Activated CD8-positive, alpha-beta memory T cell treated with anti-CD3 and anti-CD28 coated beads for 36 hours (primary cell): ENCODE data around the gene ZNF219. TPM values are rescaled to one million over a fixed set of nuclear protein-coding genes. Genes with fewer than 3 reads are reported as not detected.

Experiments
- CTCF ChIA-PET: fragments of 350-600 bp; sonication (Branson Sonifier 250); formaldehyde crosslinking; loops from one replicate; lab custom pipeline; 2021; ENCODE audit warnings: antibody characterized with exemption; lab: Charles Lee
- POLR2A ChIA-PET: fragments of 350-600 bp; sonication (Branson Sonifier 250); formaldehyde crosslinking; loops from one replicate; lab custom pipeline; 2021; ENCODE audit warnings: antibody characterized with exemption; lab: Charles Lee
- total RNA-seq, 2 experiments: library from RNA; stranded (reverse); gene quantifications; one replicate each; pipeline ENCODE4 v1.2.3, GENCODE V29; 2021

Gene ZNF219
- total RNA-seq, 2 experiments from 2014 or later, result 7.1 to 9.3 TPM

DNA sequence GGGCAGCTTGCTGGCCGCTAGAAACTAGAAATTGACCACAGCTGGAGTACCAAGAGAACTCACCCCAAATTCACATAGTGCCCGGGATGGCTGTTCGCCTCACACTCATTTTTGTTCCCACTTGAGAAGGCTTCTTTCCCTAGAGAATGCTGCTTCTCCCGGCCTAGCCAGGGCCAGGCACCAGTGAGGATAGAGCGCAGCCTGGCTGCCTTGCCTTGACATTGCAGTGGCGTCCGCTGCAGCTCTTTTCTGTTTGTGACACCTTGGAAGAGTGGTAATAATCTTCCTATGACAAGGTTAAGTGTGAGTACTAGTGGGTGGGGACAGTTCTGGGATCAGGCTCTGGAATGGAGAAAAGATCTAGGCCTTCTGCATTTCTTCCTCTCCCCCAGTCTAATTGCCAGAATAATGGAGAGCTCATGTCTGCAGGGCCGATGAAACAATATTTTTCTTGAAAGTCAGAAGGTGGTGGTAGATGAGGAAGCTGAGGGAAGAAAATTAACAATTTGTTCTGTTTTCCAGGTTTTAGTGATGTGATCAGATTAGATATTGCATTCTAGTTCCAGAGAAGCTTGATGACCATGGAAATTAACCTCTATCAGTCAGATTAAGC, 6.1 kb upstream of the ZNF219 start:
- CTCF ChIA-PET, result interaction anchor here (1.0 to 8.1 kb wide), 17 partner anchors 10 to 160 kb away, joined by 3 to 142 read pairs (median 5); partner anchors contain the start of gene ARHGEF40
- POLR2A ChIA-PET, result interaction anchor here (0.9 to 2.1 kb wide), 3 partner anchors 34 to 163 kb away, joined by 3 to 9 read pairs (median 7); partner anchors contain the start of gene ARHGEF40

DNA sequence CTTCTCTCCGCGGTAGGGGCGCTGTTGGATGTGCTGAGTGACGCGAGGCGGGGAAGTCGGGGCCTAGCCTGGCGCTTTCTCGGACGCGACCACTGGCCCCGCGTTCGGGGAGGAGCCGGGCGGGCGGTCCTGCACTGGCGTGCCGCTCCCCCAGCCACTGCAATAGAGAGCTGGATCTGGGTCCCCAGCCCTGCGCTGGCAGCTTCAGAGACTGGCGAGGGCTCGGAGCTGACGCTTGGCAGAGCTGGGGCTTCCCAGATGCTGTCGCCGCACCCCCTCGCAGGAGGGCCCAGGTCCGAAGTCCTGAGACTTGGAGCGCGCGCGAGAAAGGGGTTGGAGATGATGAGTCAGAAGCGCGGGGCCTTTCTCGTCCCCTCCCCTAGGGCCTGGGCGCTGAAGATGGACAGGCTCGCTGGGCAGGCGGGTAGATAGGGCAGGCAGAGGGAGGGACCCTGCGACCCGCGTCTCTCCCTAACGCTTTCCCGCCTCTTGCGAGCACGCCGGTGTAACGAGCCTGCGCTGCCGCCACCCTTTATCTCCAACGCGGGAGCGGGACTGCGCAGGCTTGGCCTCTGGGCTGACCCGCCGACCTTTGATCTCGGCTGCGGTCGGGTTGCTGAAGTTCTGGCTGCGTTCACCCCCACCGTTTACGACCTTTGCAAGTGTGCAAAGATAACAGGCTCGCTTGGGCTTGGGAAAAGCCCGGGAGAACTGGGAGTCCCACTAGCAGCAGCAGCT, 5.4 kb upstream of the ZNF219 start:
- POLR2A ChIA-PET, result interaction anchor here (0.6 to 2.1 kb wide), 6 partner anchors 17 to 1403 kb away, joined by 3 to 9 read pairs (median 4); partner anchors contain the start of gene ARHGEF40

DNA sequence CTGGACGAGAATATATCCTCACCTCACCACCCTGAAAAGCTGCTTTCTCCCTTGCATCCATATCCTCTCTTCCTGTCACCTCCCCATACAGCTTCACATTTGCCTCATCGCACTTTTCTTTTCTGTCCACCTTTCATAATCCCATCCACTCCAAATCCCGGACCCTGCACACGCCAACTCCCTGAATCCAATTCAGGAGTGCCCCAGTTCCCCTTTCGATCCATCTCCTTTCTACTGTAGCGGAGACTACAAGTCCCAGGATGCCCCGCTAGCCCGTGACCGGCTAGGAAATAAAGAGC, 4.9 kb upstream of the ZNF219 start:
- CTCF ChIA-PET, result interaction anchor here (0.8 to 8.1 kb wide), 11 partner anchors 9 to 106 kb away, joined by 3 to 142 read pairs (median 10); partner anchors contain the start of genes ARHGEF40 and NDRG2
- POLR2A ChIA-PET, result interaction anchor here (0.6 to 2.1 kb wide), 3 partner anchors 16 to 1403 kb away, joined by 4 to 7 read pairs (median 5); partner anchors contain the start of gene ARHGEF40

More for the DNA sequence above, 5.4 kb upstream of the ZNF219 start:
- CTCF ChIA-PET, result interaction anchor here (0.5 to 8.1 kb wide), 18 partner anchors 10 to 687 kb away, joined by 3 to 142 read pairs (median 5); partner anchors contain the start of gene ARHGEF40

DNA sequence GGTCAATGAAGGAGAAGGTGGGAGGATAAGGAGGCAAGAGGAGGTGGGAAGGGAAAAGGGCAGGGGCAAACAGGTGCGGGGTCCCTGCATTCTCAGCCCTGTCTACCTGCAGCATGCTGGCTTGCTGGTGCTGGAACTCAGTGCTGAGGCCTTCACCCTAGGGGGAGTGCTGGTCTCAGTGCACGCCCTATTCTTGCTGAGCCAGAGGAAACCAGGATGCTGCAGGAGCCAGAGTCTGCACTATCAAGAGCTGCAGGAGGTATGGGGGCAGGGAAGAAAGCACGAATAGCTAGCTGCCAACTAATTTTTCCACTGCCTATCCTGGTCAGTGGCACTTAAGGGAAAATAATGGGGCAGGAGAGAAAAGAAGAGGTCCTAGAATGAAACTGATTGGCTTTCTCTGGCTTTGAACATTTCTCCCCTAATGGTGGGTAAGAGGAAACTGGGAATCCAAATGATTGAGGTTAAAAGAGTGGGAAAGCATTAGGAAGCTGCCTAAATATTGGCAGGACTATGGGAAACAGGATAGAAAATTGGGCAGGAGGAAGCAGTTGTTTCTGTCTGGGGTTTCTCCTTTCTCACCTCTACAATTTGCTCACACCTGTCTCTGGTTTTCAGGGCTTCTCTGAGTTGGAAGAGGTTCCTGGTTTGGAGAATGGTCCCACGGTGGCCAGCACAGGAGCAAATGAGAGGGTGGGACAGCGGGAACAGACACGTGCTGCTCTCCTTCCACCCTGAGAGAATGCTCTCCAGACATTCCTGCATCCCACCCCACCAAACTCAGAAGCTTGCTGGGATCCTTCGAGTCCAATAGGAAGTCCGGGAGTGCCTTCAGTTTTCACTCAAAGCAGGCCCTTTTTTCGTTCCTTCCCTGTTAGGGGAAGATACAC, 4.3 kb upstream of the ZNF219 start:
- CTCF ChIA-PET, result interaction anchor here (0.8 to 8.1 kb wide), 11 partner anchors 9 to 132 kb away, joined by 3 to 142 read pairs (median 10); partner anchors contain the start of genes ARHGEF40 and NDRG2

DNA sequence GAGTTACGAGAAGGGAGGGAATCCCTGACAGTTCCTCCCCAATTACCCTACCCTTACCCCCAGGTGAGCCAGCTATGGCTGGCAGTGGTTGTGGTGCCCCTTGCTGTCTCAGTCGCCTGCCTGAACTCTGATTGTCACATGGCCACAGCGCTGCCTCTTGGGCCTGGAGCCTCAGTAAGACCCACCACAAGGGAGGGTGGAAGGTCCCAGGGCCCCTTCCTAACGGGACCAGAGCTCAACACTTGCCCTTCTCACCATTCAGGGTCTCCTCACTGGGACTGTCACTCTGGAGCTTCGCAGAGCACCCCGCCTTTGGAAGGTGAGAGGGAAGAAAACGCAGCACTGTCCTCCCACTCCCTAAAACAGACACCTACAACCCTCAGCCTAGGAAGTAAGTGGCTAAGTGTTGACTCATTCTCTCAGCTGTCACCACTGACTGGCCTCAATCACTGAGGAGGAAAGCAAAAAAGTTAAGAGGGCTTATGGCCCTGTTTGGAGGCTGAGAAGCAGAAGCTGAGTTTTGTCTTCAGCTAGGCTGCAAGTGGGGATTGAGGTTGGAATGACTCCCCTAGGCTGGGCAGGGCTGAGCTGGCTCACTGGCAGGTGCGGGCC, 3.5 kb upstream of the ZNF219 start:
- POLR2A ChIA-PET, result interaction anchor here (0.6 kb wide), 1 partner anchor 397 kb away, joined by 3 read pairs; no protein-coding TSS in a partner anchor
- CTCF ChIA-PET, result interaction anchor here (0.9 to 8.1 kb wide), 7 partner anchors 8 to 131 kb away, joined by 3 to 142 read pairs (median 4); partner anchors contain the start of gene ARHGEF40

More for the DNA sequence above, 4.3 kb upstream of the ZNF219 start:
- POLR2A ChIA-PET, result interaction anchor here (1.3 to 2.1 kb wide), 2 partner anchors 16 to 32 kb away, joined by 4 to 7 read pairs; partner anchors contain the start of gene ARHGEF40

DNA sequence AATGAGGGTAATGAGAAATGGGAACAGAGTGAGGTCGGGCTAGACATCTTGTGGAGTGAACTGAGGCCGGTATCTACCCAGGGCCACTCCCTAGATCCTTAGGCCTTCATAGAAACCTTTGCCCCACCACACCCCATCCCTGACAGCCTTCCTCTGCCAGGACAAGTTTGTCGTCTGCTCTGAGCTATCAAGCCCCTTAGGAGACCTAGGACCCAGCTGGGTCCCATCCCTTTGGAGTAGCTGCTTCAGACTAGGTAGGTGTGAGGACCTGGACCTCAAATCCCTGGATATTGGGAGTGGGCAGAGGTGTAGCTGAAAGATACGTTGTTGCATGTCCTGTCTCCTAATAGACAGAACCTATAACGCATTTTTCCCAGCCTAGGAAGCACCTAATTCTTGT, 2.5 kb upstream of the ZNF219 start, which contains the start of gene TMEM253:
TSS of gene TMEM253 (plus strand) at position 136 of the 400 bp plus-strand sequence. CDS start 278 bp downstream, outside the sequence.
- CTCF ChIA-PET, result interaction anchor here (1.2 to 8.1 kb wide), 5 partner anchors 7 to 86 kb away, joined by 3 to 142 read pairs (median 5); partner anchors contain the start of gene ARHGEF40
- POLR2A ChIA-PET, result no interaction called here

DNA sequence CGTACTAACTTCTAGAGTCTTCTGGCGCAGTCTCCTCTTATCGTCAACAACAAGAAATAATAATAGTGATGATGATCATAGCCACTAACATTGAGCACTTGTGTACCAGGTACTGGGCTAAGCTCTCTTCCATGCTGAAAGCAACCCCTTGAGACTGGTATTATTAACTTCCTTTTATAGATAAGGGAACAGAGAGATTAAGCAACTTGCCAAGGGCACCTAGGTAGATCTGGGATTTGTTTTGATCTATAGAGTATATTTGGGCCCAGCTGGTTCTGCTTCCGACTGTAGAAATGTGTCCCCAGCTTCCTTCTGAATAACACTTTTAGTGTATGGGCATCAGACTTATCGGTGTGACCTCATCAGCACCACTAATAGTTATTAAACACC, 1.1 kb upstream of the ZNF219 start:
- ChIA-PET CTCF (interaction anchor here (1.2 to 8.1 kb wide), 4 partner anchors 6 to 85 kb away, joined by 3 to 142 read pairs (median 6); no protein-coding TSS in a partner anchor), POLR2A (no interaction called here)

DNA sequence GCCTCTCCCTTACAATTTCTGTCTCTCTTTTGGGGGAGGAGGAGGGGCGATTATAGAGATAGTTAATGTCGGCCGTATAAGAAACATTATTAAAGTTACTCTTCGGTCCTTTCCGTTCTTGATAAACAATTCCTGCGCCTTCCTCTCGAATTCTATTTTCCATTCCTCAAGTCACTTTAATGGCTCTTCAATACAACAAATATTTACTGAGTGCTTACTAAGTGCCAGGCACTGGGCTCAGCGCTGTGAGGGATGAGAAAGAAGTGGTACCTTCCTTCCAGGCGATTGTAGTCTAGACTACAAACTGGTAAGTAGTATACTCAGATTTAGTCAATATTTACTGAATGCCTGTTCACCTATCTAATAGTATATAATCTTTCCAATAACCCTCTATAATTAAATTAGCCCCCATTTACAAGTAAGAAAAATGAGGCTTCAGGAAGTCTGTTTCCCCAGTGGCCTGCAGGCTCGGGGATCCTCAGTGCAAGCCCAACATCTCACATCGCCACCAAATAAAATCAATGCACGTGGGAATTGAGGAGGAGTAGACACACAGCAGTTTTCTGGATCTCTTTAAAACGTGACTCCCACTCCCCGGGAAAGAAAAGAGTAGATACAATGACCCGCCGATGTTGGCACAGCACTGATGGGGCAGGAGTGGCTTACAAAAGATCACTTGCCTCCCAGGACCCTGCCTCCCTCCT, 589 bp upstream of the ZNF219 start:
- ChIA-PET POLR2A (no interaction called here), CTCF (interaction anchor here (1.2 to 2.0 kb wide), 2 partner anchors 28 to 84 kb away, joined by 3 to 8 read pairs; no protein-coding TSS in a partner anchor)

DNA sequence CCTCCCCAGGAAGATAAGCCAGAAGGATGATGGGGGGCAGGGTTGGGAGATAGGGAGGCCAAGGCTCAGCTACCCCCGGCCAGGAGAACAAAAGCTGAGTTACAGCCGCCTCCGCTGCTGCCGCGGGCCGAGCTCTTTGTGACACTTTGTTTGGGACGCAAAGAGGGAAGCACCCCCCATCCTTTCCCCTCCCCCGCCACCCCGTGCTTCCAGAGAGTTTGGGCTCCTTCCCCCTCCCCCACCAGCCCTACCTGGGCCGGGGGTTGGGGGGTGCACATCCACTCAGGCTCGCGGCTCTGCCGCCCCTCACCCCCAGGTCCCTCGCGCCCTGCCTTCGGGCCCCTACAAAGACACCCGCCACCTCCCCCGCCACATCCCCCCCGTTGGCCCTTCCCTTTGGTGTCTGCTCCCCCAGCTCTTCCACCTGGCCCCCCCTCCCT, 799 bp downstream of the ZNF219 start:
- ChIA-PET CTCF (interaction anchor here (1.6 to 4.5 kb wide), 3 partner anchors 9 to 84 kb away, joined by 5 to 28 read pairs (median 18); no protein-coding TSS in a partner anchor), POLR2A (interaction anchor here (1.0 kb wide), 1 partner anchor 83 kb away, joined by 3 read pairs; no protein-coding TSS in a partner anchor)

DNA sequence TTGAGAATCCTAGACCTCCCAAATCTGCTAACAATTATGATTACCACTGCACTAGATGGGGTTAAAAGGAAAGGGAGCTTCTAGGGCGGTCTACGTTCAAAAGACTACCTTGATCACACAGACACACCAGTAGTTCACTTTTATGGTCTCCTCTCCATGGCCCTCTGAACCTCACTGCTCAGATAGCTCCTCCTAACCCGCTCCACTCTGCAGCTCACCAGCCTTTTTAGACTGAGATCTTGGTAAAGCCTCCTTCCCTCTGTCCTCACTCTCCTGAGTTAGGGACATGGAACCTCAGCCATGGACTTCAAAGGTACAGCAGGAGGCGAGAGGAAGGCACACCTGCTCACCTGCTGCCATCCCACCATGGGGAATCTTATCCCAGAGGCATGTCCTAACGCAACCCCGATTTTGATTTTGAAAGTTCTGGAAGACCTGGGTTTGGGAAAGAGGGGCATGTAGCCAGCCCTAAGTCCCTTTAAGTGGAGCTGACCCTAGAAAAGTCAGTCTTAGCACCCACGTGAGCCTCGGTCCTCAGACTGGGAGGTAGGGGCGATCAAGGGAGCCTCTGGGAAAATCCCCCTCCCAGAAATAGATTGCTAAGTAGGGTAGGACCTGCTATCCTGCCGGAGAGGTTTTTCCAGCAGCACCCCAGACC, 1.3 kb downstream of the ZNF219 start:
- POLR2A ChIA-PET, result interaction anchor here (0.6 to 1.0 kb wide), 2 partner anchors 82 to 249 kb away, joined by 3 read pairs; no protein-coding TSS in a partner anchor

DNA sequence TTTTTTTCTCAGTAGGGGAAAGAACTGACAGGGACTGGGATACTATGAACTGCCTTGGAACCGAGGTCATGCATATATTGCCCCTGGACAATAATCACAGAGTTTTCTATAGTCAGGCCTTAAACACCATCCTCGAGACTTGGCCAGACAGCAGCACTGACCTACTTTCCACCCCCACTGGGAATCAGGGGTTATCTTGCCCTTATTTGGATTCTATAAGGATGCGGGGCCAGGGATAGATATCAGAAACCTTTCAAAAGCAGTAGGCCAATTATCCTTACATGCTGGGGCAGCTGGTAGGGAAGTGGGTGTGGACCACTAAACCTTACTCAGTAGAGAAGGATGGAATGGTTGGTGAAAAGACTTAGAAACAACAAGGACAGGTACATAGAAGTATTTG, 2.0 kb downstream of the ZNF219 start:
- ChIA-PET CTCF (interaction anchor here (2.9 to 5.9 kb wide), 3 partner anchors 7 to 82 kb away, joined by 18 to 142 read pairs (median 28); partner anchors contain the start of gene TMEM253), POLR2A (interaction anchor here (0.6 kb wide), 1 partner anchor 249 kb away, joined by 3 read pairs; no protein-coding TSS in a partner anchor)

More for the DNA sequence above, 1.3 kb downstream of the ZNF219 start:
- CTCF ChIA-PET, result interaction anchor here (1.6 to 5.9 kb wide), 4 partner anchors 7 to 83 kb away, joined by 5 to 142 read pairs (median 23); partner anchors contain the start of gene TMEM253

DNA sequence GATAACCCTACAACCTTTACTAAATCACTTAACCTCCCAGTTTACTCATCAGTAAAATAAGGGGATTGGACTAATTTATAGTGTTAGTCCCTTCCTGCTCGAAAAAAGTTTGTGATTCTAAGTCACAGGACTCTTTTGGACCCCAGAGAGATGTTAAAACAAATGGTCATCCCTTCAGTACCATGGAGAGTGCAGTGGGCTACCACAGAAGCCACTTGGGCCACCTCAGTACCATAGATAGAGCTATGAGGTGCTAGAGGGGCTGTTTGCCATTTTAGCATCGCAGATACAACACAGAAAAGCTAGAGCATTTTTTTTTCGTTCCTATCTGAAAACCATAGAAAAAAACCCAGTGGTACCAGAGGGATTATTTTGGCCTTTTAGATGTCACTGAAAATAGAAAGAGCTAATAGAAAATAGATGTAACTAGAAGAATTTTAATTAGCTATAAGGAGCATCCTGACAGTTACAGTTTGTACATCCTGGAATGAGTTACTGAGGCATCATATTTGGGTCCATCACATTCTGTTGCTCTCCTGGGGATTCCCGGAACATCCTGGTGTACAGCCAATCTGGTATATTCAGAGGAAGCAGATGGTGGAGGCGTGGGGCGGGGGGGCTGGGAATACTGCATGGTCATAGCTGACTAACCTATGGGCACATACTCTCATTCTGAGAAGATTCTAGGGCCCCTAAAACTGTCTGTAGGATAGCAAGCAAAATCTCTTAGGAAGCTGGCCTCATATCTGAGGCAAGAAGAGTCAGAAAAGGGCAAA, 2.8 kb downstream of the ZNF219 start:
- ChIA-PET CTCF (interaction anchor here (1.1 to 5.9 kb wide), 4 partner anchors 8 to 81 kb away, joined by 3 to 142 read pairs (median 23); partner anchors contain the start of gene TMEM253), POLR2A (no interaction called here)

DNA sequence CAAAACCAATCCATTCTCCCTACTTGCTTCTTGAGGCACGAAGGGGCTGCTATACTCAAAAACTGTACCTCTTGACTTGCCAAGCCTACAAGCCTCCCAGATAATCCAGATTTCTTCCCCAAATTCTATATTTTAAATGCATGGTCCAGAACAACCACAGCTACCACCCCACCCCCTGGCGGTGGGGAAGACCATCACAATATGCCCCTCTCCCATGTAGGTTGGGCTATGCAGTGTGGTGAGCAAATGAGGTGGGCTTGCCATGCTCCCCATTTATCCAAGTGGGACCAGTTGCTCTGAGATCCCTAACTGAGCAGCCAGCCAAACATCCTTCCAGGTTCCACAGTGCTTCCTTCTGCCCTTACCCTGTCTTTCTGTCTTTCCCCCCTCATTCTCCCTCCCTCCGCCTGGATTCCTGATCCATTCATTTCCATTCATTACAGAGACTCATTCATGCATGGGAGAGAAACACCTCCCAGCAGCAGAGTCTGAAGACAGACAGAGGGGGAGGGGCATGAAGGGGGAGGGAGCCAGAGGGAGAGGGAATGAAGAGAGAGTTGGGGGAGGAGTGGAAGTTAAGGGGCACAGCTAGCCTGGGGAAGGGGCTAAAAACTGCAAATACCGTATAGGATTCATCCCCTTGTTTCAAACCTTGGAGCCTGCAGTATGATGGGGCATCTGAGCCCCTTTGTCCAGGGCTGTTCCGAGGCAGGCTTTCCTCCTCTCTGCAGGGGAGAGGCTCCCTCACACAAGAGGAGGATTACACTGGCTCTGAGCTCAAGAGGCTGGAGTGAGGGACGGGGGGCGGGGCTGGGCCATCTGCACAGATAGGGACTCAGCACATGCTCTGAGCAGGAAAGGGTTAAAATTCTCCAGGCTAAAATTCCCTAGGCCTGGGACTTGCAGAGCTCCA, 4.4 kb downstream of the ZNF219 start:
- POLR2A ChIA-PET, result no interaction called here
- CTCF ChIA-PET, result interaction anchor here (0.6 to 5.9 kb wide), 18 partner anchors 10 to 438 kb away, joined by 3 to 142 read pairs (median 10); partner anchors contain the start of genes ARHGEF40 and TMEM253

DNA sequence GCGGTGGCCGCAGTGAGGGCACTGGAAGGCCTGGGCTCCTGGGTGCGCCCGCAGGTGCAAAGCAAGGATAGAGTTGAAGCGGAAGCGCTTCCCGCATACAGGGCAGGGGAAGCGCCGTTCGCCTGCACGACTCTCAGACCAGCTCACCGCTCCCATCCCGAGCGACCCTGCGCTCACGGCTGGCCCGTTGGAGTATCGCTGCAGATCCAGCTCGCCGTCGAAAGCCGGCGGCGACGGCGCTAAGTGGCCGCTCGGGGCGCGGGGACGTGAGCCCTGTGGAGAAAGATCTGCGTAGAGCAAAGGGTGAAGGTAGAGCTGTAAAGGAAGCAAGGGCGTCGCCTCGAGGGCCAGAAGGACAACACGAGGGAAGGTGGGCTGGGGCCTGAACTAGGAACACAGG, 5.4 kb downstream of the ZNF219 start:
- CTCF ChIA-PET, result interaction anchor here (0.9 to 5.9 kb wide), 27 partner anchors 10 to 121 kb away, joined by 3 to 142 read pairs (median 5); partner anchors contain the start of genes ARHGEF40 and TMEM253
- POLR2A ChIA-PET, result no interaction called here
